IMR-90 (cell line): ENCODE data around the gene JAKMIP3. TPM values are rescaled to one million over a fixed set of nuclear protein-coding genes. Genes with fewer than 3 reads are reported as not detected.

Experiments used
- ATAC-seq: fragments of 200-7000 bp; cut with Tn5 transposase; 2 replicates; pipeline ENCODE4 v1.9.1; 2020; ENCODE audit warnings: low read depth, mild to moderate bottlenecking, moderate library complexity
- BruUV-seq: library from RNA; stranded (reverse); fragments of 400-500 nt; replicated peaks from 2 replicates; lab custom pipeline; 2021; lab: Mats Ljungman, UMichigan
- CTCF ChIA-PET: fragments of 300-600 bp; formaldehyde crosslinking; extraction: SDS; loops from one replicate; lab custom pipeline; 2021; ENCODE audit warnings: antibody characterized with exemption; lab: Yijun Ruan, JAX
- POLR2A ChIA-PET: fragments of 300-600 bp; sonication (Branson Sonifier 250); formaldehyde crosslinking; loops from one replicate; lab custom pipeline; 2022; ENCODE audit warnings: antibody characterized with exemption; ENCODE audit not compliant: unreplicated experiment; lab: Charles Lee
- DNase-seq: peaks from one replicate; pipeline ENCODE4 v3.0.0; 2013
- H2AFZ ChIP-seq: replicated peaks from 2 replicates; pipeline ENCODE3; 2013; ENCODE audit warnings: low read length, mild to moderate bottlenecking; ENCODE audit not compliant: poor library complexity
- H2AK5ac ChIP-seq: 2 replicates; pipeline ENCODE4 v1.6.1; 2013; ENCODE audit warnings: low read depth, low read length, inconsistent platforms
- H2AK9ac ChIP-seq: replicated peaks from 2 replicates; pipeline ENCODE3; 2013; ENCODE audit warnings: mild to moderate bottlenecking, low read depth, low read length, moderate library complexity; ENCODE audit not compliant: poor library complexity
- H2BK120ac ChIP-seq: 2 replicates; pipeline ENCODE4 v1.6.1; 2013; ENCODE audit warnings: low read depth, low read length, inconsistent platforms
- H2BK15ac ChIP-seq: 3 replicates; pipeline ENCODE4 v1.6.1; 2013; ENCODE audit warnings: low read depth, low read length, inconsistent platforms
- H2BK20ac ChIP-seq: 2 replicates; pipeline ENCODE4 v1.6.1; 2013; ENCODE audit warnings: low read depth, mild to moderate bottlenecking, inconsistent platforms, low read length, moderate library complexity
- H2BK5ac ChIP-seq: 2 replicates; pipeline ENCODE4 v1.6.1; 2013; ENCODE audit warnings: mild to moderate bottlenecking, low read depth, low read length, inconsistent platforms; ENCODE audit not compliant: poor library complexity, severe bottlenecking
- H3K14ac ChIP-seq: replicated peaks from 2 replicates; pipeline ENCODE4 v1.6.1; 2013; ENCODE audit warnings: low read depth, low read length, inconsistent platforms
- H3K18ac ChIP-seq: 2 replicates; pipeline ENCODE4 v1.6.1; 2013; ENCODE audit warnings: low read depth, low read length, control low read depth
- H3K23ac ChIP-seq: 2 replicates; pipeline ENCODE4 v1.6.1; 2013; ENCODE audit warnings: low read depth, low read length, inconsistent platforms
- H3K27ac ChIP-seq: 2 replicates; pipeline ENCODE4 v1.5.1; 2013; ENCODE audit warnings: mild to moderate bottlenecking, control low read depth, low read length; ENCODE audit not compliant: insufficient read depth
- H3K27me3 ChIP-seq: 2 replicates; pipeline ENCODE4 v1.6.1; 2013; ENCODE audit warnings: low read length; ENCODE audit not compliant: control insufficient read depth, insufficient read depth
- H3K36me3 ChIP-seq: 2 replicates; pipeline ENCODE4 v1.6.1; 2013; ENCODE audit warnings: low read length, mixed read lengths; ENCODE audit not compliant: control insufficient read depth, insufficient read depth
- H3K4ac ChIP-seq: 2 replicates; pipeline ENCODE4 v1.6.1; 2013; ENCODE audit warnings: low read depth, low read length, inconsistent platforms
- H3K4me1 ChIP-seq: 2 replicates; pipeline ENCODE4 v1.6.1; 2013; ENCODE audit warnings: low read length, mixed read lengths; ENCODE audit not compliant: control insufficient read depth, insufficient read depth
- H3K4me2 ChIP-seq: 2 replicates; pipeline ENCODE4 v1.6.1; 2013; ENCODE audit warnings: low read depth, mild to moderate bottlenecking, control low read depth, low read length, moderate library complexity
- H3K4me3 ChIP-seq: 2 replicates; pipeline ENCODE4 v1.5.1; 2013; ENCODE audit warnings: low read depth, mild to moderate bottlenecking, control low read depth, low read length, moderate library complexity; ENCODE audit not compliant: insufficient read depth
- H3K56ac ChIP-seq: 2 replicates; pipeline ENCODE4 v1.6.1; 2013; ENCODE audit warnings: low read length, inconsistent platforms; ENCODE audit not compliant: insufficient read depth; ENCODE audit errors: extremely low read depth
- H3K79me1 ChIP-seq, 2 experiments: 2 replicates each; pipeline ENCODE4 v1.6.1; 2013; ENCODE audit warnings: low read length in 2 of 2, inconsistent platforms in 1 of 2, low read depth in 1 of 2
- H3K9ac ChIP-seq: 2 replicates; pipeline ENCODE4 v1.6.1; 2013; ENCODE audit warnings: low read depth, low read length, control low read depth
- H3K9me1 ChIP-seq: 2 replicates; pipeline ENCODE4 v1.6.1; 2013; ENCODE audit warnings: low read length, inconsistent platforms; ENCODE audit not compliant: insufficient read depth
- H3K9me3 ChIP-seq: 2 replicates; pipeline ENCODE4 v1.6.1; 2013; ENCODE audit warnings: low read length; ENCODE audit not compliant: control insufficient read depth, insufficient read depth
- H4K20me1 ChIP-seq: 2 replicates; pipeline ENCODE4 v1.6.1; 2013; ENCODE audit warnings: low read length, inconsistent platforms; ENCODE audit not compliant: insufficient read depth
- H4K5ac ChIP-seq: 2 replicates; pipeline ENCODE4 v1.6.1; 2013; ENCODE audit warnings: mild to moderate bottlenecking, low read depth, low read length, control low read depth
- H4K8ac ChIP-seq, 2 experiments: 2 replicates each; pipeline ENCODE4 v1.6.1; 2013; ENCODE audit warnings: low read depth in 2 of 2, low read length in 2 of 2, control low read depth in 1 of 2, inconsistent platforms in 1 of 2
- H4K91ac ChIP-seq: 2 replicates; pipeline ENCODE4 v1.6.1; 2013; ENCODE audit warnings: low read depth, low read length, inconsistent platforms; ENCODE audit not compliant: insufficient read depth
- CHD1 ChIP-seq: IDR thresholded peaks from 2 replicates; pipeline ENCODE4 v1.6.1; 2012; ENCODE audit warnings: low read depth, low read length, improper control_type of control experiment
- ELK1 ChIP-seq: fragments of 150-350 bp; IDR thresholded peaks from 2 replicates; pipeline ENCODE4 v1.6.1; 2016; ENCODE audit warnings: low read depth, mild to moderate bottlenecking, low read length, moderate library complexity, borderline replicate concordance
- MAFK ChIP-seq: IDR thresholded peaks from 2 replicates; pipeline ENCODE4 v1.6.1; 2012; ENCODE audit warnings: low read depth, low read length, improper control_type of control experiment
- MXI1 ChIP-seq: IDR thresholded peaks from 2 replicates; pipeline ENCODE4 v1.6.1; 2012; ENCODE audit warnings: low read depth, mild to moderate bottlenecking, low read length, moderate library complexity, borderline replicate concordance
- NFE2L2 ChIP-seq: fragments of 150-350 bp; IDR thresholded peaks from 2 replicates; pipeline ENCODE4 v1.6.1; 2016; ENCODE audit warnings: low read depth, mild to moderate bottlenecking, low read length
- POLR2A ChIP-seq: IDR thresholded peaks from 2 replicates; pipeline ENCODE4 v1.6.1; 2012; ENCODE audit warnings: mild to moderate bottlenecking, low read depth, low read length
- RAD21 ChIP-seq: IDR thresholded peaks from 2 replicates; pipeline ENCODE4 v1.6.1; 2012; ENCODE audit warnings: low read length, improper control_type of control experiment
- RCOR1 ChIP-seq: IDR thresholded peaks from 2 replicates; pipeline ENCODE4 v1.6.1; 2012; ENCODE audit warnings: mild to moderate bottlenecking, low read length, improper control_type of control experiment; ENCODE audit not compliant: insufficient replicate concordance
- RFX5 ChIP-seq: IDR thresholded peaks from 2 replicates; pipeline ENCODE4 v1.8.0; 2012; ENCODE audit warnings: low read depth, mild to moderate bottlenecking, low read length, moderate library complexity
- SMC3 ChIP-seq: fragments of 150-350 bp; IDR thresholded peaks from 2 replicates; pipeline ENCODE4 v1.6.1; 2016; ENCODE audit warnings: low read depth, mild to moderate bottlenecking, antibody characterized with exemption, low read length, moderate library complexity
- USF2 ChIP-seq: fragments of 150-350 bp; IDR thresholded peaks from 2 replicates; pipeline ENCODE4 v1.6.1; 2017; ENCODE audit warnings: mild to moderate bottlenecking, antibody characterized with exemption, low read length, low read depth
- WGBS, 2 experiments: methylation state at CpG; one replicate each; pipeline versions ENCODE4 v1.1.5 to v1.1.7; 2013; ENCODE audit warnings: missing lambda C conversion rate in 2 of 2; ENCODE audit not compliant: insufficient read length in 1 of 2; ENCODE audit errors: extremely low coverage in 2 of 2; 5-methylcytosine and 5-hydroxymethylcytosine counted together
- dilution Hi-C: fragments of 300-500 bp; cut with HindIII; formaldehyde crosslinking; loops from one replicate; pipeline ENCODE4 v1.14.3; 2018; ENCODE audit warnings: low sequenced_read_pairs; ENCODE audit not compliant: unreplicated experiment
- in situ Hi-C: fragments of 300-500 bp; cut with MboI; formaldehyde crosslinking; loops from 3 replicates; pipeline ENCODE4 v1.14.3; 2019; ENCODE audit warnings: low sequenced_read_pairs, inconsistent platforms, mixed read lengths
- intact Hi-C: fragments of 100-400 bp; cut with micrococcal nuclease; formaldehyde crosslinking; loops from 2 replicates; pipeline ENCODE4 v1.10.0; 2022
- polyA plus RNA-seq, 3 experiments: library from polyadenylated mRNA; depleted of rRNA; stranded (reverse); fragments of >200 nt; gene quantifications; 2 replicates each; pipeline ENCODE4 v1.2.3, GENCODE V29; 2012; ENCODE audit warnings: low replicate concordance in 1 of 3
- total RNA-seq: library from RNA; depleted of rRNA; stranded (reverse); fragments of >200 nt; gene quantifications from 2 replicates; pipeline ENCODE4 v1.2.3, GENCODE V29; 2012

Gene JAKMIP3
- total and polyA plus RNA-seq, 2 of the 4 experiments (the other 2 are of a cell fraction): under 0.01 to 0.22 TPM

GRCh38 chr10:132106431-132106830, 40.7 kb downstream of the JAKMIP3 start:
- Histone ChIP-seq H3K4me1 (no peaks in the 10 kb centered on the region), H3K9me3 (no peaks in the 10 kb centered on the region), H3K27ac (no peak overlapping the region), H3K27me3 (peaks cover 8% of the 10 kb centered on the region), H4K5ac (no peak overlapping the region), H3K79me1 (no peaks in the 10 kb centered on the region), H3K36me3 (no peaks in the 10 kb centered on the region), H2AK9ac (no peak overlapping the region), H4K20me1 (no peaks in the 10 kb centered on the region), H2BK120ac (no peak overlapping the region), H3K56ac (no peak overlapping the region), H2BK20ac (no peak overlapping the region), H3K14ac (no peak overlapping the region), H3K4me2 (no peak overlapping the region), H3K4ac (no peak overlapping the region), H4K8ac (no peak overlapping the region), H3K4me3 (no peak overlapping the region), H3K9ac (no peak overlapping the region), H2AFZ (no peak overlapping the region), H2BK15ac (no peak overlapping the region), H3K23ac (no peak overlapping the region), H2AK5ac (no peak overlapping the region), H4K91ac (no peak overlapping the region), H3K18ac (no peak overlapping the region), H2BK5ac (no peak overlapping the region), H3K9me1 (no peaks in the 10 kb centered on the region)
- no TSS peak for BruUV-seq
- intact Hi-C loops: no loop called here
- in situ Hi-C loops: no loop called here
- ChIA-PET POLR2A (no interaction called here), CTCF (no interaction called here)
- no peak for DNase-seq
- no CpG with 5 or more reads among the region's 15 CpGs for WGBS, 2 experiments
- TF ChIP-seq USF2 (no peak), RFX5 (no peak), ELK1 (no peak), MXI1 (no peak), POLR2A (no peak), NFE2L2 (no peak), CHD1 (no peak), SMC3 (no peak), RAD21 (no peak), RCOR1 (no peak), MAFK (no peak)
- ATAC-seq: no peak
- dilution Hi-C loops: no loop called here
